Transverse colon (tissue), 4 donors: Measurements from ENCODE around the gene MED12L. TPM values are rescaled to one million over a fixed set of nuclear protein-coding genes. Genes with fewer than 3 reads are reported as not detected.

ENCODE experiments used
- DNase-seq: peaks from one replicate; pipeline ENCODE4 v3.0.0-alpha.2; 2019
- H3K27ac ChIP-seq, 4 donors: fragments of 200-600 bp; sonication (generic); 2 replicates each; pipeline ENCODE4 v1.5.1; 2016 to 2018; ENCODE audit warnings: inconsistent platforms in 4 of 4
- H3K27me3 ChIP-seq: fragments of 200-600 bp; sonication (generic); 2 replicates; pipeline ENCODE4 v1.5.1; 2017; ENCODE audit warnings: inconsistent platforms
- H3K36me3 ChIP-seq, 4 donors: fragments of 200-600 bp; sonication (generic); 2 replicates each; pipeline ENCODE4 v1.5.1; 2017 to 2019; ENCODE audit warnings: inconsistent platforms in 4 of 4
- H3K4me1 ChIP-seq, 4 donors: fragments of 200-600 bp; sonication (generic); 2 replicates each; pipeline ENCODE4 v1.5.1; 2017 to 2020; ENCODE audit warnings: inconsistent platforms in 4 of 4
- H3K4me3 ChIP-seq, 4 donors: fragments of 200-600 bp; sonication (generic); 1 replicate in 1 of 4; 2 replicates in 3 of 4; pipeline versions ENCODE4 v1.5.1 to v1.6.1; 2017 to 2019; ENCODE audit warnings: inconsistent platforms in 4 of 4
- H3K9me3 ChIP-seq, 2 donors: fragments of 200-600 bp; sonication (generic); 2 replicates each; pipeline ENCODE4 v1.5.1; 2017 to 2019; ENCODE audit warnings: inconsistent platforms in 2 of 2
- CTCF ChIP-seq, 5 experiments: fragments of 200-600 bp in 3 of 5; fragments of 450-650 bp in 2 of 5; sonication (generic) in 3 of 5; IDR thresholded peaks; 1 replicate in 2 of 5; 2 replicates in 3 of 5; pipeline ENCODE4 v1.5.1; 2016 to 2017; ENCODE audit warnings: antibody characterized with exemption in 5 of 5, inconsistent platforms in 3 of 5, mild to moderate bottlenecking in 2 of 5, moderate library complexity in 1 of 5
- EP300 ChIP-seq: sonication (generic); formaldehyde crosslinking; IDR thresholded peaks from one replicate; pipeline ENCODE4 v1.6.1; 2017; ENCODE audit warnings: antibody characterized with exemption, low read depth
- POLR2A ChIP-seq: fragments of 450-650 bp; IDR thresholded peaks from one replicate; pipeline ENCODE4 v1.6.1; 2016; ENCODE audit warnings: antibody characterized with exemption, mild to moderate bottlenecking, moderate library complexity
- POLR2AphosphoS5 ChIP-seq, 3 donors: sonication (generic); formaldehyde crosslinking; IDR thresholded peaks; one replicate each; pipeline ENCODE4 v1.6.1; 2016; ENCODE audit warnings: antibody characterized with exemption in 3 of 3
- WGBS, 2 donors: methylation state at CpG; one replicate each; pipeline ENCODE4 v1.1.5; 2018; ENCODE audit warnings: low coverage in 1 of 2; 5-methylcytosine and 5-hydroxymethylcytosine counted together
- in situ Hi-C, 4 donors: fragments of 200-750 bp; cut with MboI; loops; one replicate each; pipeline versions ENCODE4 v1.15.0 to v1.15.1; 2017; ENCODE audit warnings: low sequenced_read_pairs in 3 of 4, low pct_ligation_motif_present in 1 of 4, low pct_unique_long_range_greater_than_20kb in 1 of 4
- intact Hi-C: fragments of 100-400 bp; cut with DNase I; formaldehyde crosslinking; loops from one replicate; pipeline ENCODE4 v1.15.1; 2023; ENCODE audit warnings: low total_unique reads
- total RNA-seq, 4 donors: library from RNA; depleted of rRNA; stranded (reverse); fragments of >200 nt; gene quantifications; one replicate each; pipeline ENCODE4 v1.1.0, GENCODE V29; 2016

MED12L gene
- total RNA-seq, 4 donors from 2014 or later = under 0.01 to 8.6 (median 0.64) TPM

GRCh38 chr3:151171145-151171757 is 85.8 kb downstream of the MED12L start:
- H3K36me3 ChIP-seq = no peaks in the 10 kb centered on the region
- H3K4me3 ChIP-seq = no peak overlapping the region
- intact Hi-C loops (no loop called here), in situ Hi-C loops (no loop called here)
- no peak for TF ChIP-seq POLR2A
- peak in 1 of 3 donors; percentile 13 for TF ChIP-seq POLR2AphosphoS5 (IDR thresholded peaks at IDR 0.05)
- peak; percentile 39 for DNase-seq
- H3K27ac ChIP-seq = peak overlapping the region; percentile 40 to 57 (median 47)
- peaks cover 0 to 19% (median 0%) of the 10 kb centered on the region in 4 donors for H3K4me1 ChIP-seq
- 34 to 39% methylated on average over 4 to 5 of the region's 5 CpGs for WGBS, 2 donors
- H3K27me3 ChIP-seq = no peaks in the 10 kb centered on the region
- no peaks in the 10 kb centered on the region for H3K9me3 ChIP-seq

- Histone ChIP-seq H3K9me3 (no peaks in the 10 kb centered on the region), H3K27me3 (no peaks in the 10 kb centered on the region), H3K36me3 (no peaks in the 10 kb centered on the region), H3K4me3 (no peak overlapping the region), H3K4me1 (peaks cover 0 to 25% (median 4%) of the 10 kb centered on the region in 4 donors), H3K27ac (no peak overlapping the region)
- in situ Hi-C loops = no loop called here
- WGBS, 2 donors = 69 to 71% methylated on average over 2 of the region's 2 CpGs
- no peak for DNase-seq
- intact Hi-C loops = no loop called here
- TF ChIP-seq EP300 = no peak
- no peak for TF ChIP-seq POLR2AphosphoS5 (IDR thresholded peaks at IDR 0.05)
- TF ChIP-seq CTCF (IDR thresholded peaks at IDR 0.05) = no peak
- TF ChIP-seq POLR2A = no peak
These were observed 88.9 kb downstream of the MED12L start for GRCh38 chr3:151174351-151174750.

GRCh38 chr3:151175952-151176351 is 90.5 kb downstream of the MED12L start:
- Histone ChIP-seq H3K4me3 (no peak overlapping the region), H3K4me1 (peaks cover 0 to 13% (median 6%) of the 10 kb centered on the region in 4 donors), H3K9me3 (no peaks in the 10 kb centered on the region), H3K36me3 (no peaks in the 10 kb centered on the region), H3K27ac (no peak overlapping the region), H3K27me3 (no peaks in the 10 kb centered on the region)
- WGBS, 2 donors = 70% methylated on average over 2 of the region's 2 CpGs; no CpG with 5 or more reads in 1 of the 2 donors
- no peak for DNase-seq
- in situ Hi-C loops = no loop called here
- intact Hi-C loops = no loop called here
- TF ChIP-seq CTCF (IDR thresholded peaks at IDR 0.05) (no peak), POLR2AphosphoS5 (IDR thresholded peaks at IDR 0.05) (no peak), EP300 (no peak), POLR2A (no peak)

- H3K9me3 ChIP-seq = no peaks in the 10 kb centered on the region
- DNase-seq = no peak
- no peaks in the 10 kb centered on the region for H3K27me3 ChIP-seq
- H3K36me3 ChIP-seq = no peaks in the 10 kb centered on the region
- no peak for TF ChIP-seq EP300
- no peak for TF ChIP-seq POLR2AphosphoS5 (IDR thresholded peaks at IDR 0.05)
- TF ChIP-seq CTCF (IDR thresholded peaks at IDR 0.05) = no peak
- TF ChIP-seq POLR2A = no peak
- in situ Hi-C loops (no loop called here), intact Hi-C loops (no loop called here)
- no peak overlapping the region for H3K4me3 ChIP-seq
- H3K27ac ChIP-seq = peak overlapping the region; percentile 21 to 58 (median 34)
- H3K4me1 ChIP-seq = peaks cover 0 to 12% (median 6%) of the 10 kb centered on the region in 4 donors
- WGBS, 2 donors = 67 to 73% methylated on average over 1 to 2 of the region's 2 CpGs
These were observed 92.9 kb downstream of the MED12L start for GRCh38 chr3:151178208-151178845.
